ENCODE results near the gene TUBGCP6.
A peak's percentile ranks its signal among the peaks of the same experiment; 100 is the strongest.

Gene TUBGCP6
- 278 to 302 reads per million in 2 donors for total RNA-seq

DNA sequence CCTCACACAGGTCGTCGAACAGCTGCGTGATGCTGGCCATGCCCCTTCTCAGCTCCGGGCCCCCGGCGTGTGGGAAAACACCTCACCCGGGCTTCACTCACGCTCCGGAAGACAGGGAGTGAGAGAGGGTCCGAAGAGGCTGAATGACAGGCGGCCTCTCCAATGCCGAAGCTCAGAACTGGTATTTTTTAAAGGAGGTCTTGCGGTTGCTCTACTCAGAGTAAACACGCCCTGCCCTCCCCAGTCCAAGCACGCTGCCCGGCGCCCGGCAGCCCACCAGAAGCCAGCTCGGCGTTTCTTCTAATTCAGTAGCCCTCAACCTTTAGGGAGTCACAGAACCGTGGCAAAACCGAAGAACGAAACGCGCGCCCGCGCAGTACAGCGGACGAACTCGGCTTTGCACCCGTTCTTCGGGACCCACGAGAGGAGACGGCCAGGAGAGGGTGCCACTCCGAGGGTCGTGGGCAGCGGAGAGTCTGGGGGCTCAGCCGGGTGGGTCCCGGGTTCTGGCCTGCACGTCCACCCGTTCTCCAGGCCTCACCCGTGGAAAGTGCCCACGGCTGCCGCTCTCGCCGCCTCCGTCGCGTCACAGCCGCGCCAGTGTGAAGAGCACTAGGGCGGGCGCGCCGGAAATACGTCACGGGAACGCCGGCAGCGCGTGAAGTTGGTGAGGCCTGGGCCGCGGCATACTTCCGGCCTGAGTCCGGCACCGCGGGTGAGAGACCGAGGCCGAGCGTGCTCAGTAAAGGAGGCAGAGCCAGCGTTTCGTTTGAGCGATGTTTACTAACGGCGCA lies at the start of gene TUBGCP6:
Gene TUBGCP6 (minus strand): TSS at position 604 of the 794 bp plus-strand sequence. CDS start 564 bp downstream, at position 40.
- peak; percentile 91 for DNase-seq

- DNase-seq = no peak
Observed at GRCh38 chr22:50294319-50294656, 49.5 kb upstream of the TUBGCP6 start.

DNA sequence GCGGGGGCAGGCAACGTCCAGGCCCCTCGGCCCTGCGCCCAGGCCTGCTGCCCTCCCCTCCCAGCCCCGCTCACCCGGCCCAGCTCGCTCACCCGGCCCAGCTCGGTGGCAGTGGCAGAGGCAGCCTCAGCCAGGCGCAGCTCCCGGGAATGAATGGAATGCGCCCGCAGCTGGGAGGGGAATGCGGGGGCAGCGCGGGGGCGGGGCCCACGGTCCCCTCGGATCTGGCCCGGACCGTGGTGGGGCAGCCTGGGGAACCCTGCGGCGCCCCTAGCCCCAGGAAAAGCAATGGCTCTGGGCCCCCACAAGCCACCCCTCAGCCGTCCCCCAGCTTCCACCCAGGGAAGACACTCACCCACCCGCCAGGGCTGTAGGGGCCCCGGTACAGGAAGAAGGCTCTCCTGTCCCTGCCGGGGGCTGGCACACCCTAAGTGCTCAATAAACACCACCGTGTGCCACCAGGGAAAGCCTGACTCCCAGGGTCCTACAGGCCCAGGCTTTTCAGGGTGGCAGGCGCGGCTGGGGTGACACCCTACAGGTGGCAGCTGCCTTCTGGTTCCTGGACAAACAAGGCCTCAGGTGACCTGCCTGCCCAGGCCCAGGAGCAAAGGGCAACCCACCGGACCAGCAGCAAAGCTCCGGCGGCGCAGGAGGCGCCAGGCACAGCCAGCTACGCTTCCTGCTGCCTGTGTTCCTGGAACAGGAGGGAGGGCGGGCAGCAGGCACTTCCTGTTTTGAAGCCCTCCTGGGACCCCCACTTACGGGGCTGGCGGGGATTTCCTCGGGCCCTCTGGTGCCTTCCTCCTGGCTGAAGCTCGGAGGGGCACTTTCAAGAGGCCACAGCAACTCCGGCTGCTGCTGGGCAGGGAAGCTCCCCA lies 48.9 kb upstream of the TUBGCP6 start:
- DNase-seq = no peak

GRCh38 chr22:50292643-50293440 lies 48.0 kb upstream of the TUBGCP6 start:
- DNase-seq = no peak

GRCh38 chr22:50289942-50290630 lies 45.3 kb upstream of the TUBGCP6 start:
- no peak for DNase-seq

- no peak for DNase-seq
Observed at GRCh38 chr22:50289151-50289941, 44.5 kb upstream of the TUBGCP6 start.

GRCh38 chr22:50287731-50288130 lies 42.9 kb upstream of the TUBGCP6 start:
- no peak for DNase-seq

GRCh38 chr22:50286701-50287318 lies 42.0 kb upstream of the TUBGCP6 start:
- no peak for DNase-seq

DNA sequence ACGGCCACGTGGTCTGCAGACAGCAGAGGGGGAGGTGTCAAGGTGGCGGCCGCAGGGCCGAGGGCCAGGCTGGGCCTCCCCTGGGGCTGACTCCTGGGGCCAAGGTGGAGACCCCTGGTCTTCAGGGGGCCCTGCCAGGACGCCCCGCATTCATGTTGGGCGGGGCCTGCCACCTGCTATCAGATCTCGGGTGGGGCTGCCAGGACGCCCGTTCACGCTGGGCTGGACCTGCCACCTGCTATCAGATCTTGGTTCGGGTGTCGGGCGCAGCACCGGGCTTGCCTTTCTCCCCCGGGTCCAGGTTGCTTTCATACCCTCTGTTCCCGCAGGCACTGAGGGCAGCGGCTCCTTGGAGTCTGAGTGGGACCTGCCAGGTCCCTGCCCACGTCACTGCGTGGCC lies 41.5 kb upstream of the TUBGCP6 start:
- no peak for DNase-seq

DNA sequence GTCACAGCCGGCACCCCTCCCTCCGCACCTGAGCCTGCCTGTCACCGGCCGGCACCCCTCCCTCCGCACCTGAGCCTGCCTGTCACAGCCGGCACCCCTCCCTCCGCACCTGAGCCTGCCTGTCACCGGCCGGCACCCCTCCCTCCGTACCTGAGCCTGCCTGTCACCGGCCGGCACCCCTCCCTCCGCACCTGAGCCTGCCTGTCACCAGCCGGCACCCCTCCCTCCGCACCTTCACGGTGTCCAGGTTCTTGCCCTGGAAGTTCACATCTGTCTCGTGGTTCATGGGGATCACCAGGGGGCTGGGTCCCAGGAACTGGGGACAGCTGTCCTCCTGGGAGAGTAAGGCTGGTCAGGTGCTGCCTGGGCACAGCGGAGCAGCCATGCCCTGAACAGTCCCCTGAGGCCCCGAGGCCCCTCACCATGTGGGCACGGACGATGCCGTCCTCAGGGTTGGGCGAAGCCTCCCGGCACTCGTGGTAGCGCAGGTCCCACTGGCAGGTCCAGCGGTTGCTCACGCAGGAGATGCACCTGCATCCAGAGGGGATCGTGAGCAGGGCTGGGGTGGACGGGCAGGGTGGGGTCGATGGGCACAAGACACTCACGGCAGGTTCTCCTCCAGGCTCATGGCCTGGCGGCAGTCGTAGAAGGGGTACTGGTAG lies 40.9 kb upstream of the TUBGCP6 start:
- no peak for DNase-seq

DNA sequence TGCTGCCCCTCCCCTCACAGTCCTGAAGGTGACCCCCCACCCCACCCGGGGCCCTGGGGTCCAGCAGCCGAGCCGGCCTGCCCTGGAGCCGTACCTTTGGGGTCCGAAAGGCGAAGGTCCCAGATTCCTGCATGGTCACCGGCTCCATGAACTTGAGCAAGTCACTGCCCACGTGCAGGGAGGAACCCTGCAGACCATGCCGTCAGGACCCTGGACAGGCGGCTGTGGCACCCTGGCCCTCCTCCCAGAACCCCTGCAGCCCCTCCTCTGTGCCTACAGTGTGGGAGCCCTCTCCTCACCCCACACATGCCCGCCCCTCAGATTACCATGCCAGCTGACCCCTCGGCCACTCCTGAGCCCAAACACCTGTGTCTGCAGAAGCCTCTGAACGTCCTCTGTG lies 39.7 kb upstream of the TUBGCP6 start:
- DNase-seq = no peak

DNA sequence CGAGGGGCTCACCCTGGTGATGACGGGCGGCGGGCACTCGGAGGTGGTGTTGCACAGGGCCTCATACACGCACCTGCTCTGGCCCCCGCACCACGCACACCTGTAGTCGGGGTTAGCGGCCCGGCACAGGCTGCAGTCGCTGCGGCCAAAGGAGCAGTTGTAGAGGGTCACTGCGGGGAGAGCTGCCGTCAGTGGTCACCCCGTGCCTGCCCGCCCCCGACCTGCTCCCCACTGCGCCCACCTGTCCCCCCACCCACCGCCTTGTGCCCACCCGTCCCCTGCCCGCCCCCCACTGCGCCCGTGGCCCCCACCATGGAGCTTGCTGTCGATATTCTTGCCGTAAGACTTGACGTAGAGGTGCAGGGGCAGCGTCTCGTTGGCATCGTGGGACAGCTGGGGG lies 39.0 kb upstream of the TUBGCP6 start:
- no peak for DNase-seq

DNA sequence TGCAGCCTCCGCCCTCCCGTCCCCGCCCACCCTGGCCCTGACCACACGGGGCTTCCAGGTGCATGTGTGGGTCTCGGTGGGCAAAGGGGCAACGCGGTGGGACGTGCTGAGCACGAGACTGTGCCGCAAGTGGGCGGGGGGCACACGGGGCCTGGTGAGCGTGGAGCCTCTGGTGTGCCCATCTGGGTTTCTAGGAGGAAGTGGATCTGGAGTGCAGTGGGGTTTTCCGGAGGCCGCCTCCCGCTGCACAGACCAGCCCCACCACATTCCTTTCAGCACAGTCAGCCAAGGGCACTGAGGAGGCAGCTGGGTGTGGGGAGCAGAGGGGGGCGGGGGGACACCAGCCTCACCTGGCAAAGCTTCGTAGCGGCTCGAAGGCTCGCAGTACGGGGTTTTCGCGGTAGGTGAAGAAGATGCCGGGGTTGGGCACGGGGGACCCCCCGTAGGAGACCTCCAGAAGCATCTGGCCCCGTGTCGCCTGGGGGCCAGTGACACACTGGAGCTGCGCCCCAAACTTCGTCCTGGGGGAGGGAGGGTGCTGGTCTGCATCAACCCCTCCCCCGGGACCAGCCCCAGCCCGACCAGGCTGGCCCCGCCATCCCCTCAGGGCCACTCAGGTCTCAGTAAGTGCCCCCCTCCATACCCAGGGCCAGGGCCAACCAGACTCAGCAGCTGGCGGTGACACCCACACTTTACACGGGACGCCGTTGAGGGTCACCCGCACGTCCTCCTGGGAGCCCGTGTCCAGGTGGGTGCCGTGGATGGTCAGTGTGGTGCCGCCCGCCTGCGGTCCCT lies 37.7 kb upstream of the TUBGCP6 start:
- no peak for DNase-seq

DNA sequence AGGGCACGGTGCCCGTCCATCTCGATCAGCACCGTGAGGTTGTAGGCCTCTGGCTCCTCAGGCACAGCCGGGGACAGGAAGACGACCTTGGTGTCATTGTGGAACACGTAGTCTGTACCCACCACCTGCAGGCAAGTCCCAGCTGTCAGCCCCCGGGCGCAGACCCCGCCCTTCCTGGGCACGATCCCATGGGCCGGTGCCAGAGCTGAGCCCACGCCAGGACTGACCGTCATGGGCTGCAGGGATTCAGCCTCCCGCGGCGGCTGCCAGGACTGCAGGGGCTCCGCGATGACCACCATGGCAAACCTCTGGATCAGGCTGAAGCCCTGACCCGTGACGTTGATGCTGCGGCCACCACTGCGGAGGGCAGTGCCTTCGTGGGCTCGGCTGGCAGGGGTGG lies 37.1 kb upstream of the TUBGCP6 start:
- no peak for DNase-seq

- no peak for DNase-seq
Observed at GRCh38 chr22:50281384-50281760, 36.5 kb upstream of the TUBGCP6 start.

DNA sequence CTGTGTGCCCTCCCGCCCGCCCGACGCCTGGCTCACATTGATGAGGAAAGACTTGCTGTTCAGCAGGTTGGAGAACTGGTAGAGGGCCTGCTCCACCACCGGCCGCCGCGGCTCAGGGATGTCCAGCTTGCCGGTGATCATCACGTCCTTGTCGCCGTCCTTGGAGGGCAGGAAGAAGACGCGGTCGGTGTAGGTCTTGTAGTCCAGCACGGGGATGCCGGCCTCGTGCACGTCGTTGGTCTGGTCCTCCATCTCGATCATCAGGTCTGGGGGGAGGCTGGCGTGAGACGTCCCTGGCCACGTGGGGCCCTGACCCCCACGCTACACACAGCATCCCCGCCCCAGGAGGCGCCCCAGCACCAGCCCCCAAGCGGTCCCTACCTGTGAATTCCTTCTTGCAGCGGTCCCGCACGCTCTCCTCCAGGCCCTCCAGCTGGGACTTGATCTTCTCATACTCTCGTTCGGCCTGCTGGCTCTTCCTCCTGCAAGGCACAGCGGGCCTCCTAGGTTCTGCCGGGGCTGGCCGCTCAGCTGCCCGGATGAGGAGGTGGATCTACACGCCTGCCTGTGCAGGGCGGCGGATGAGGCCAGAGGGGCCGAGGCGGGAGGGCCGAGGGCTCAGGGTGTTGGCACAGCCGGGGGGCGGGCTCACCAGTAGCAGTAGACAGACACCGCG lies 36.0 kb upstream of the TUBGCP6 start:
- DNase-seq = no peak

DNA sequence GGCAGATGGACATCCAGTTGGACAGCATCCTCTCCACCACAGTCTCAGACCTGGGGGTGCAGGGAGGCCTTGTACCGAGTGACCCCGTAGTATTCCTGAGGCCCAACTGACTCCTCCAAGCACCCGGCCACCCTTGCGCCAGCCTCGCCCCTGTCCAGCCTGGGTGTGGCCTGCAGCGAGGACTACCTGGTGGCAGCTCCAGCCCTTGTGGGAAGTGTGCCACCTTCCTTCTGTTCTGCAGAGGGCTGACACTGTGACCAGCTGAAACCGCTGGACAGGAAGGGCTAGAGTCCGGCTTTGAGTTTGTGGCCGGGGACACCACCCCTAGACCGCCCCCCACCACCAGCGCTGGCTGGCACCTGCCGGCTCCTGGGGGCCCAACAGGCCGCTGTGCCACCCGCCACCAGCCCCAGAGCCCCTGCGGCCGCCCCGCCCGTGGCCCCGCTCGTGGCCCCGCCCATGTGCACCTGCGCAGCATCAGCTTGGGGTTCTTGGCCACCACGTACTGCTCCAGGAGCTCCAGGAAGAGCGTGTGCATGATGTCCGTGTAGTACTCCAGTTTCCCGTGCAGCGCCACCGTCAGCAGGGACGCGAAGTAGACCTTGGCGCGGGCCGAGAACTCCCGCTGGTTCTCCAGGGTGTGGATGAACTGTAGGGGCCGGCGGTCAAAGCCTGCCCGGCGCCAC lies 35.3 kb upstream of the TUBGCP6 start:
- DNase-seq = no peak

GRCh38 chr22:50278956-50279619 lies 34.3 kb upstream of the TUBGCP6 start:
- no peak for DNase-seq
